HG03045 (cell line): Measurements from ENCODE around the gene GCG.

ENCODE experiments used
- ATAC-seq: cut with Tn5 transposase; IDR thresholded peaks from one replicate; pipeline ENCODE4 v1.9.1; 2021; ENCODE audit warnings: mild to moderate bottlenecking, moderate library complexity; ENCODE audit not compliant: unreplicated experiment

The GCG gene

DNA sequence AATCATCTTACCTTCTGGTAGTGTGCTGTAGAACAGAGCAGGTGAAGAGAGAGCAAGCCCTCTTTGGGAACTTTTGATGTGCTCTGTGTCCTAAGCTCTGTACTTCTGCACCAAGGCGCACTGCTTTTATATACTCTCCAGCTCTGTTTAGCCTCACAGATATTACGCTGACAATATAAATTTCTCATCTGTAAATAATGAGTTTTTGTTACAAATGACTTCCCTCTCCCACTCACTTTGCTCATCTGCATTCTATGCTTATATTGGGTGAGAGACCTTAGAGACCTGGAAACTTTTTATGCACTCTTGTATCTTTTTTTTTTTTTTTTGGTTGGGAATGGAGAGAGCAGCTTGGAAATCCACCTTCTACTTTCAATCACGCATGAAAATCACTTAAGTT lies at the start of gene GCG:
GCG (minus strand) TSS at position 101 of the 400 bp plus-strand sequence. CDS start 3,069 bp downstream, outside the sequence.
- no peak for ATAC-seq

DNA sequence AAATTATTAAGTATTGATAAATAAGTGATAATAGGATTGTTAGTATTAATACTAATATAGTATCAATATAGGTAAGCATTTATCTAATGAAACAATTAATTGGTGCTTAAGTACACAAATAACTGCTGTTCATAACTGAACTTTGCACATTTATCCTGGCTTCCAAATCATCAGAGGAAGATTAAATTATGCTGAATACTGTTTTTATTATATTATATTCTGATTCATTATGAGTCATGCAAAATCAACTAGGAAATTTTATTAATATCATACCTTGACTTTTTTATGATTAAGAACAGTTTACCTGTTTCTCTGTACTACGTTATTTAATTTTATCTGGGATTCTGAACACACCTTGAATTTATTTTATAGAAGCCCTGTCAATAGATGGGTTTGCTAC lies 48.6 kb upstream of the GCG start:
- no peak for ATAC-seq

DNA sequence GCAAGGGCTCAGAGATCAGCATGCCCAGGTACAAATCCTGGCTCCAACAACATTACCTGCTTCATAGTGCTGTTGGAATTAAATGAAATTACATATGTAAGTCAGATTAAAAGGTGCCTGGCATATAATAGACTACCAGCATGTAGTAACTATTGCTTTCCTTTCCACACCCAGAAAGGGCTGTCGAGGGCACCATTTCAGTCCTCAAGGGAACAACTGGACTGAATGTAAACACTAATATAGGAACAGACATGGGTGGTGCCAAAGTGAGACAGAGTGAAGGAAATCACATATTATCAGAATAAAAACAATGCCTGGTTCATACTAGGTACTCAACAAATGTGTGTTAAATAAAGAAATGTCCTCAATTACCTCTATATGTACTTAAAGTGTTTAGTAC lies 47.9 kb upstream of the GCG start:
- no peak for ATAC-seq

DNA sequence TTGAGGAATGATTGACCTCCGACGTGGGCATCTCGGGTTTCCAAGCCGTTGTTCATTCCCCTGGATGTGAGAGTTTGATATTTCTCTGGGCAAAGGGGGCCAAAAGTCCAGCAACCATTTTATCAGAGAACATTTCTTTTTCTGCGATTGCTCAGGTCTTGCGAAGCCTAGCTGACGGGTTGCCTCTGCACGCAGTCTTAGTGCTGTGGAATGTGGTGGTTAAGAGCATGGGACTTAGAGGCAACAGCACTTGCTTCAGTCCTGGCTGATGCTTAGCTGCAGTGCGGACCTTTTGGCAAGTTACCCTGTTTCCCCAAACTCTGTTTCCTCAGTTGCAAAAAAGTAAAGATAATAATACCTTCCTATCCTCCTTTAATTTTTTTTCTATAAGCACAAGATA lies 46.2 kb upstream of the GCG start:
- ATAC-seq, result no peak

DNA sequence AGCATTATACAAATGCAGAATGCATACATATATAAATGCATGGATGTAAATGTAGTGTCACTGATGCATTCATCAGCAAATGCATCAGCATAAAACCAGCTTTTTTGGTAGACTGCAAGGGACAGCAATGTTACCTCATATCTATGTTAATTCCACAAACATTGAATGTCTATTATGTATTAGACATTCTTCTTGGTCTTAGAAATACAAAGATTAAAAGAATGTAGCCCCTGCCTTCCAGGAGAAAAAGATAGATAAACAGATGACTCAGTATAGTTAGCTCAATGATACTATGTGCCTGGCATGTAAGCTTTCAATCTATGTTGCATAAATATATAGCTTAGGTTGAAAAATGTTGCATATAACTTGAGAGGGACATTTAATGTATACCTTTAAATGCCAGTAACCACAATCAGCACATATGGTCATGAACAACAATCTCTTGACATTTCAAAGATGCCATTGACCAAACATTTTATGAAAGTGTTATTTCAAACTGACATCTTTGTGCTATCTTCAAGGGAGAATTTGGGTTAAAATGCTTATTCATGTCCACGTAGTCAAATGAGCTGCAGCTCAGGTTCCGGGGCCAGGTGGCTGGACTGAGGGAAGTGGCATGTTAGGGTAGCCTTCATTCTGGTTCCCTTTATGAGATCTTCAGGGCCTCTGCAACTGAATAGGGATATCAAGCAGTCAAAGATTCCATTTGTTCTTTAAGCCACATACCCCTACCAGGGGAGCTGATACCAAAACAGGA lies 45.2 kb upstream of the GCG start:
- no peak for ATAC-seq

DNA sequence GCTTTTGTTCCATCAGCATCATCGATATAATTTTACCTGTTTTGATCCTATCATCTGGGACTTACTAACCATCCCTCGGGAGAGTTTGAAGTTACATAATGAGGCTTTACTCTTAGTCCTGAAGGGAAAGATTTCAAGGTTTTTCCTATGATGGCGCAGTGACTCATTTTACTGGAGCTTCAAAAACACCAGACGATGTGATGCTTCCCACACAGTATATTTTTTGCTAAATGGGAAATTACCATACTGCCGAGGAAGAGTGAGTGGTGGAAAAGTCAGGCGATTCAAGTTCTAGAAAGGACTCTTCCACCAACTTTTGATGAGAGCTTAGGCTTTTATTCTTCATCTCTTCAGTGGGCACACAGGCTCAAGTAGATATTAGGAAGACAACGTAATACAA lies 44.6 kb upstream of the GCG start:
- no peak for ATAC-seq

DNA sequence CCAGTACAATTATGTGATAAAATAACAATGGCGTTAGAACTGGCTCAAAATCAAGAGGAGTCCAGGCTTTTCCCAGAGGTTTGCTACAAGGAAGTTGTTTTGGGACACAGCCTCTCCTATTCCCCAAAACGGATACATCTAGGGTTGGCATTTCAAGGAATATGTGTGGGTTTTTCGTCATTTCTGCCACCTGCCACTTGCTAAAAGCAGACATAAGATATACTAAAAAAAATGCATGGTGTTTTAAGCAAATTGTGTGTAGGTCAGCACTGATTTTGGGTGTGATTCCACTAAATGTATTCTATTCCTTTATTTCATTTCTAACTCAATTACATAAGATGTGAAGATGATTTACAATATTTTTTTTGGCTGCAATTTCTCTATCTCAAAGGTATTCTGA lies 36.4 kb upstream of the GCG start:
- ATAC-seq, result no peak

DNA sequence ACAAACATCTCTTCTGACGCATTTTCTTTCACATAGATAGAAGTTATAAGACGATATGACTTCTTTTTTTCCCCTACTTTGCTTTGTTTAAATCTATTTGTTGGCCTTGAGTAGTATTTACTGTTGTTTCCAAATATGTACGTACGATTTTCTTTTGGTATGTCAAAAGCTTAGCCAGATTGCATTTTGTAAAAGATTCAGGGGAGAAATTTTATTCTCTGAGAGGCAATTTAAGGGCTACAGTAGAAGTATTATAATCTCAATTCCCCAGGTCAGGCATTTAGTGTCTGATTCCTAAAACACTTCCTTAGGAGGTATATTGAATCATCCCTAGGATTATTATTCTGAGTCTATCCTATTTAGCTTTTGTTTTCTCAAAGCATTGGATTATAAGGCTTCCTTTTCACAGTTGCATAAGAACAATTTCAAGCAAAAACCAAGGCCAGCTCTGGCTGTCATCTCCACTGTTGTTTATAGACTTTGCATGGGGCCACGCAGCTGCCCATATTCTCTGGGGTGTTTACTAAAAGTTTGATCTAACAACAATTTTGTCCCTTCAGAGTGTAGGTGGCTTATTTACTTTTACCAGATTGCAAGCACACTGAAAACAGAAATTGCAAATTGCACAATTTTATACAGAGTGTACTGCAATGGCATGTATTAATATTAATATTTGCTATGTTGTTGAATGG lies 33.6 kb upstream of the GCG start:
- ATAC-seq, result no peak

DNA sequence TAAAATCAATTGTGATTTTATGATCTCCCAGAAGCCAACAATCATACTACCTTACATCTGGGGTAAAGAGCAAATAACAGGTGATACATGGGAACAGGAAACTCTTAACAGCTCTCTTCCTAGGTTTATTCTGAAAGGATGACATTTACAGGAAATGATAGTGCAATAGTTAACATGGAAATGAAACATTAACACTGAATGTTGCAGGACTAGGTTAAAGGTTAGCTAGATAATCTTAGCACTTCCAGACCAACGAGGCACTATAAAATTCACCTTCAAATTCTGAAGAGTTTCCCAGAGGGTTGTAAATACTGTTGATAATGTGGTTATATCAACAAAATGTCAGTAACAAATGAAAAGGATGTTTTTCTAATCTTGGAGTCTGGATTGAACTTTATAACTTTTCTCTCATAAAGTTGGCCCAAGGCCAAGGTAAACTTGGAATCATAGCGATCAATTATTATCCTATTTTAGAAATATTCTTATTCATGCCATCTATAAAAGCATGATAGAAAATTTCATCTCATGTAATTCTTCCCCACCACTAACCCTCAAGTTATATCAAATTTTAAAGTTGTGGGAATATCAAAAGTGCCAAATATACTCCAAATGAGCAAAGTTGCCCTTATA lies 32.9 kb upstream of the GCG start:
- ATAC-seq, result no peak

DNA sequence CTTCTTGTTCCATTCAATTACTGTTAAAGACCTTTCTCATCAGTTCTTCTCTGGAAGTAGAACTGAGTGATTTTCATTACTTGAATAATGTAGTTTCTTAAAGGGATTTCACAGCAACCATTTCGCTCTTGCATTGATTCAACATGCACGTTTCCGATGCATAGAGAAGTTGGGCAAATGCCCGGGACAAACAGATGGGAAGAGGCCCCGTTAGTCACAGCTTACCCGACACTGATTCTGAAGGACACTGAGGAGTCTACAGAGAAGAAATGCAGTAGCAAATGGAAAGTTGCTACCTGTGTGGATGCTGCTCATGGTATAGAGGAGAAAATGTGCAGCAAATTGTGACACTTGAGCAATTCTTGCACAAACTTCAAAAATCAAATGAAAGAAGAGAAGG lies 32.3 kb upstream of the GCG start:
- no peak for ATAC-seq

DNA sequence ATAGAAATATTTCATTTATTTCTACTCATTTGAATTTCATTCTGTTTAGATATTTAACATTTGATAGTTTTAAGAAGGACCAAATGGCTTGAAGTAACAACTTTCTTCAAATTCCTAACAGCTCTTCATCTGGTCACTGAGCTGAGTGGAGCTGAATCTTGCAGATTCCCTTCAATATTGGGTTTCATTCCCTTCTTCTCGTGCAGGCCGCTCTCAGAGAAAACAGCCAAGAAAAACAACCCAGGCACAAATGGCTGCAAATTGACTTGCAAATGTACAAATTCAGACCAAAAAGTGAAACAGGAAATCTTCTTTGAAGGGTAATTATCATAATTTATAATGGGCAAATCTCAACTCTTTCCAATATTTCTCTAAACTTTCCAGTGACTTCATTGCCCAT lies 30.3 kb upstream of the GCG start:
- ATAC-seq, result no peak

DNA sequence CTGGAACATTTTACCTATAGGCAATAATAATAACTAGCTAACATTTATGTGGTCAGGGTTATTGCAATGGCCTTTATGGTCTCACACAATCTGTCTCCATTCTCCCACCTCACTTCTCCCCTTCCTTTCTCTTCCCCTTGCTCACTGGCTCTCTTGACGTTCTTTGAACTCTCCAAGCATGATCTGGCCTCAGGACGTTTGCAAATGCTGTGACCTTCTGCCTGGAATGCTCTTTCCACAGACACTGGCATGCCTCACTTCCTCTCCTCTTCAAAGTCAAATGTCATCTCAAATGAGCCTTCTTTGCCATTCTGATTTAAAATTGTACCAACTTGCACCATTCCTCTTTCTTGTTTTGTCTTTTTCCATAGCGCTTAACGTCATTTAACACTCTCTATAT lies 25.3 kb upstream of the GCG start:
- no peak for ATAC-seq

DNA sequence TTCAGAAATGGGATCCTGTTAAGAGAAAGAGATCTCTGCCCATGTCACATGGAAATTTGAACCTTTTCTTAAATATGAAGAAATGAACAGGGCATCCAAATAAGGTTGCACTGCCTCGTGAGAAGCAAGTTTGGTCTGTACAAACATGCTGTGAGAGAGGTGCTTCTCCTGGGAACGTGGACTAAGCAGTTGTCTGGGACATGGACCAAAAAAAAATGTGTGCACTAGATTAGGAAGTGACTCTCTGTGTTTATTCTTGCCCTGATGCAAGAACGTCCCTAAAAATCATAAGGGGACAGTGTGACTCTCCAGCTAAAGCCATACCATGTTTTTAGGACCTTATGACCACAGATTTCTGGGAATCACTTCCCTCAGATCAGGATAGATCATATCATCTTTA lies 23.7 kb upstream of the GCG start:
- no peak for ATAC-seq

DNA sequence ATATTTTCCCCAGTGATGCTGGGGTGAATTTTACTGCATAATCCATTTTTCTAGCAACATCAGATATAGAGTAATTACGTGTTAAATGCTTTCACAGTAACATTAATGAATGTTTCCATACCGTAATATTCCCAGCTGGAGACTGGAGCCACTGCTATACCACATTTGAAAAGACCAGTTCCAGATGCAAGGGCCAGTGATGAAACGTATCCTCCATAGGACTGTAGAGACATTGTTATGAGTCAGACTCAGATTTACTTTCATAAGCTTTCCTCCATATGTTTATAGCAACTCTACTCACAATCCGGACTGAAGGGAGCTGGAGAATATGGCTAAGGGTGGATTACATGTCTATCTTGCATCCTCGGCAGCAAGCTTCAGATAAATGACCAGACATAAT lies 22.7 kb upstream of the GCG start:
- no peak for ATAC-seq

DNA sequence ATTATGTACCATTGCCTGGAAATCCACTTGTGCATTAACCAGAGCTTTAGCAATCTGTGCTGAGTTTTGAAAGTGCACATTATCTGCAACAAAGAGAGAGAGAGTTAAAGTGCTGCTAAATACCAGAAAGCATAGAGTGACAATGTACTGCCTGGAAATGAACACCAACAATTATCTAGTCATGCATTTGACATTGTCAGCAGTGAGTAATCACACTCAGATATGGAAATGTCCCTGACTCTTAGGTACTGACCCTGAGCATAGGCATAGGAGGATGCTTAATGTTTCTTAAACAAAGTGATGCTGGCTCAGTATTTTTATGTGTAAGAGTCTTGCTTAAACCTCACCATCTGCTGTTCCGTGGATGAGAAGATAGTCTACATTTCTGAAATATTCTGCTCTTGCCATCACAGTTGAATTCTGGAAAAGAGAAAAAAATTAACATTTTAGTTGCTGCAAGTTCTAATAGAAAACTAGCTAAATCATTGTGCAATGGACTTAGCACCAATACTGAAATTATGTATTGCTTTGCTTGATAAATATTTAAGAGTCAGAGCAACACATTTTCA lies 20.8 kb upstream of the GCG start:
- ATAC-seq, result no peak

DNA sequence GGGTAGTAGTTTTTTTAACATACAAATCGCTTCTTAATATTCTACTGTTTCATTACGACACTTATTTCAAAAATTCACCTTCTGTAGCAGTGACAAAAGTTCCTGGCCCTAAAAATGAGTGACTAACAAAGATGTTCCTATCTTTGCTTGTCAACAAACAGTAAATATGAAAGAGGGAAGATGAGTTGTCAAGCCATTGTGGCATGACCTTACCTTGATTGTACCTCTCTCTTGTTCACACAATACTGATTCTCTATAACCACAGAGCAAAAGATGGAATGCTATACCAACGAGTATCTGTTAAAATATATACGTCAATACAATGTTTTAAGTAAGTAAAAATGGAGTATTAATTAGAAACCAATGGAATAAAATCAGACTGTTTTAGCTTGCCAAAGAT lies 14.7 kb upstream of the GCG start:
- no peak for ATAC-seq

DNA sequence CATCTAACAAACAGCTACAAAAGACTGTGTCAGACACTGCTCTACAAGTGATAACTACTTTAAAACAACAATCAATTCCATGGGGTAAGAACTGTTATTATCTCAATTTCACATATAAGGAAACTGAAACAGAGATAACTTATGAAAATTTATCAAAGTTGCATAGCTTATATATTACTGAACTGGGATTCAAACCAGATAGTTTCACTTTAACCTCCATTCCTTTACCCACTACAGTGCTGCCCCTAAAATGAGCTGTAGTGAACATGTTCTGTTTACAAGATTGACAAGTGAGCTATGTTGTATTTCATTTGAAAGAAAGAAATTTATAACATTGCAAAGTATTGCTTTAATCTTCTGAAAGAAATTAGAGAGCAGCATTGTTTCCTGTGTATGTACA lies 14.1 kb upstream of the GCG start:
- no peak for ATAC-seq

DNA sequence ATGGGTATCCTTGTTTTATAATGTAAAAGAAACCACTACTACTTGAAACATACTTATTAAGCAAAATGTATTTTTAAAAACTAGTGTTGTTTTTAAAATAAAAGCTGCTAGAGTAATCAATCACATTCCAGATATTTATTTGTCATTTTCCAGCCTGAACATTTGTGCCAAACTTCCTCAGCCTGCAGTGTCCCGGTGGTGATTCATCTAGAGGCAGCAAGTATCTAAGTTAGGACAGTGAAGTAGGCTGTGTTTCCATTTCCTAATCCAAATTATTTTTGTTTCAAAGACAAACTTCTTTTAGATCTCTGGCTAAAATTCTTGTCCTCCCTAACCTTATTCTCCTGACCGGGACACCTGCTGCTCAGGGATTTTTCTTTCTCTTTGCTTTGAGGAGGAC lies 12.8 kb upstream of the GCG start:
- ATAC-seq, result no peak

DNA sequence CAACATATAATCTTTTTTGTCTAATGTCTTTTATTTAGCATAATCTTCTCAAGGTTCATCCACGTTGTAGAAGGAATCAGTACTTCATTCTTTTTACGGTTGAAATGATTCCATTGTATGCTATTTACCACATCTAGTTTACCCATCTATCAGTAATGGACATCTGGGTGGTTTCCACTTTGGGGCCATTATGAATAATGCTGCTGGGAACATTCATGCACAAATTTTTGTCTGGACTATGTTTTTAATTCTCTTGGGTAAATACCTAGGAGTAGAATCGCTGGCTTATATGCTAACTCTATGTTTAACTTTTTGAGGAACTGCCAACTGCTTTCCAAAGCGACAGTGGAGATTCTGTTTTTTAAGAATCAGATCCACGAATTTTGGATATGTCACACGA lies 7.4 kb upstream of the GCG start:
- no peak for ATAC-seq

DNA sequence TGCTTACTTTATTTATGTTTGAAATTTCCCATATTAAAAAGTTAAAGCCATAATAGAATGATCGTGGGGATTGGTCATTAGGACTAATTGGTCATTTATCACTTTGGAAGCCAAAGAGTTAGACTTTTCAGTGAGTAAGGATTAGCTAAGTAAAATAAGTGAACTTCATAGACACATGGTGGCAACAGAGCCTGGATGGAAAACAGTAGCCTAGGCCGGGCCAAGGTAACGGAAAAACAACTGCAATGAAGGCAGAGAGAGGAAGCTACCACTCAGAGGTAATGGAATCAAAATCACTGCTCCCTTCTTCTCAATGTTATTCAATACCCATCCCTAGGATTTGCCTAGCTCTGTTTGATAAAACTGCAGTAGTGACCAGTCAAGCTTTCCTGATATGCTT lies 4.1 kb upstream of the GCG start:
- no peak for ATAC-seq

DNA sequence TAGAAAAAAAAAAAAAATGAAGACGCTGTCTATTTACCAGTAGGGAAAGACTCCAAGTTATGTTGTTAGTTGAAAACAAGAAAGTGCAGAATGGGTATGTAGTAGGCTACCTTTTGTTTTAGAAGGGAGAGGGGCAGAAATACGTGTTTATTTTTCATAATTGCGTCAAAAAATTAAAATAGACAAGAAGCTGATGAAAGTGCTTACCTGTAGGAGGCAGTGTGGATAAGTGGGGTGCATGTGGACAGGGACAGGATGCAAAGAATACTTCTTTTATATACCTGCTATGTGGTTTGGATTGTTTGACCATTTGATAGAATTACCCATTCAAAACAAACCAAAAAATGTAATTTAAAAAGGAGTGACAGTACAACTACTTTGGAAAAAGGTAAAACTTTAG lies 3.0 kb upstream of the GCG start:
- no peak for ATAC-seq

DNA sequence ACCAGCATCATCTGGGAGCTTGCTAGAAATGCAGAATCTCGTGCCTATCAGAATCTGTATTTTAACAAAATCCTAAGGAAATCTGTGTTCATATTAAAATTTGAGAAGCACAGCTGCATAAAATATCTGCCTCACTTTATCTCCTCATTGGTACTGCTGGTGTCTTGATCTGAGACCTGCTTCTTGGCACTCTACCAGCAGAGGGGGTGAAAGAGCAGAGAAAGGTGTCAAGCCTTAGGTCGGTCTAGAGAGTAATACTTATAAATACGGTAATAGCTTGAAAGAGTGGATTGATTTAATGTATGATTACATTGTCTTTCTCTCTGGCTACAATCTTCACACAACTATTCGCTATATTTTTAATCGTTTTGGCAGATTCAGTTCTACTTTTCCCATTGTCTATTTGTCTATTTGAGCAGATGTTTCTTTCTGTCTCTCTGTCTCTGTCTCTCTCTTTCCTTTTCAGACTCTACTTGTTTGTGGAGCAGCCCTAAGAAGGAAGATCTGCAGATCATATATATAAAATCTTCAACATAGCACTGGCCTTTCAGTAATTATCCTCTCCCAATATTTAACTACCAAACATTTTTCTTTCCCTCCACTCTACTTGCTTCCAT lies 1.7 kb upstream of the GCG start:
- ATAC-seq, result peak; percentile 96
